GM21529 (cell line): ENCODE results near the gene LRRC74B.

Experiments used
- ATAC-seq: cut with Tn5 transposase; IDR thresholded peaks from one replicate; pipeline ENCODE4 v1.9.1; 2021; ENCODE audit not compliant: unreplicated experiment

The LRRC74B gene

DNA sequence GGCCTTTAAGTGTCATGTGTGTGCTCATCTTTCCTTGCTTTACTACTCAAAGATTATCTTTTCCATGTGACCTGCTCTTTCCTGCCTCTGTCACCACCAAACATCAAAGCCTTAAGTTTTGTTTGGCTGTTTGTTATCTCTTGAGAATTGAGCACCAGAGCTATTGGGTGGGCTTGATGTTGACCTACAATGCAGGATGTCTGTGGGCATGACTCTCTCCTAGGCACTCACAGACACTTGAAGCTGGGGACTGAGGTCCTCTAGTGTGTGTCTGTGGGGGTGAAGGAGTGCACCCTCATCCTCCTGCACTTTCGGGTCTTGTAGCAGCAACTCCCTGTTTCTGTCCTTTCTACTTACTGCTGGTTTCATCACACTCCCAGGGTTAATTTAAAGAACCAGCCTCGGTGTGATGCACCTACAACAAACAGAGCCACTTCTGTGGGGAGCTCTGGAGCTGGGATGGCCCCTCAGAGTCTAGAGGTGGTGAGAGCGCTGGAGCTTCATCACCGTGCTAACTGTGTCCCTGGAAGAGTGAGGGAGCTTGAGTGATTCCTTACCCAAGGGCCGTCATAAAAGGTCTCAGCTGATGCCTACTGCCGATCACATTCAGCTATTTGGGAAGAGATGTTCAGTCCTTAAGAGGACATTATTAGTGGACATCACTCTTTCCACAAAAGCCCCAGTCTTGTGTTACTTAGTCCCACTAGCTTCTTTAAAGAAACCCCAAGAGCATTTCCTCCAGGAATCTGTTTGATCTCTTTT, 56.3 kb downstream of the LRRC74B start:
- ATAC-seq, result no peak

DNA sequence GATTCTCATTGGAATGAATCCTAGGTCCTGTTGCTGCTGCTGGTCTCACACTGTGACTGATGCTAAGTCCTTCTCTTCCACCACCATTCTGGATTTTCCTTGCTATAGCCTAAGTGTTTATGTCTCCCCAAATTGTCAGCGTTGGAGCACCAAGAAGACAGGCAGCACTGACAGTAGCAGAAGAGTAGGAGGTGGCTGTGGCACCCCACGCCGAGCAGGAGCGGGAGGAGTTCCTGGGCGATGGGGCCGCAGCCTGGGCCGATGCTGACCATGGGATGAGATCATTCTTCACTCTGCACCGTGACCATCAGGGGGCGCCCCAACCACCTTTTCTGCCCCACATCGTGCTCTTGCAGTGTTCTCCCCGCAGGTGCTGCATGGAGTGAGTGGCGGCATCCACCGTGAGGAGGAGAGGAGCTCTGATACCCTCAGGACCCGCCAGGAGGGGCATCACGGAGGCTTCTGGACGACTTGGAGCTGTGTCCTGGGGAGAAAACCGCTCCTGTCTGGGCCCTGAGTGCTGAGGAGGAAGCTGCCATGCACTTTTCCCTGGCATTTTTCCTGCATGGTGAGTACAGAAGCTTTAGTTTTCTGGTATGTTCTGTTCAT, 57.0 kb downstream of the LRRC74B start:
- peak; percentile 61 for ATAC-seq

DNA sequence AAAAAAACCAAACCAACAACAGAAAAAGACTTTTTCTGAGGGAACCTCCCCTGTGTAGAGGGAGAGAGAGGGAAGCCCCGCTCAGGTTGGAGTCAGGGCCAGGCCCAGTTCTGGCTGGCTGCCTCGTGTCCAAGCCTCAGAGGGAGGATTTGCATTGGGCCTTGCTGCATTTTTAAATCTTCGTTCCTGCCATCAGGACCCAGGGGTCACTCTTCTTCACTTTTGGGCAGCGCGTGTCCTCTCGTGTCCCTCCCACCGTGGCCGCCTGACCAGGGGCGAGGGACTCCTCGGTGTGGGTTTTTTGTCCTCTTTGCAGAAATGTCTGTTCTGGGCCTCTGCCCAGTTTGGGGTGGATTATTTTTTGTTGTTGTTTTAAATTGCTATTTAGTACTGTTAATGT, 57.9 kb downstream of the LRRC74B start:
- no peak for ATAC-seq

- ATAC-seq, result no peak
These were observed 58.5 kb downstream of the LRRC74B start for GRCh38 chr22:21104126-21104691.

- ATAC-seq, result no peak
These were observed 59.5 kb downstream of the LRRC74B start for GRCh38 chr22:21105294-21105693.

DNA sequence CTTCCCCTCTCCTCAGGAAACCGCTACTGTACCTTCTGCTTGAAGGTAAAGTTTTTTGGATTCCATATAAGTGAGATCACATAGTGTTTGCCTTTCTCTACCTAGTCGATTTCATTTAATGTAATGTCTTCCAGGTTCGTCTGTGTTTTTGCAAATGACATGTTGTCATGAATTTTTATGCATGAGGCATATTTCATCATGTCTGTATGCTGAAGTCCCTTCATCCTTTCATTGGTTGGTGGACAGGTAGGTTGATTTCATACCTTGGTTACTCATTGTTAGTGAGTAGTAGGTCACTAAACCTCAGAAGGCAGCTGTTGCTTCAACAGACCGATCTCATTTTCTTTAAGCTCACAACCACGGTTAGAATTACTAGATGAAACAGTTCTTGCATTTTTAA, 60.3 kb downstream of the LRRC74B start:
- ATAC-seq, result no peak

GRCh38 chr22:21108379-21109115, 62.8 kb downstream of the LRRC74B start:
- ATAC-seq, result no peak
